BJ (cell line): Measurements from ENCODE around the gene TBC1D20. TPM values are rescaled to one million over a fixed set of nuclear protein-coding genes. Genes with fewer than 3 reads are reported as not detected.

Source experiments
- CTCF ChIA-PET: fragments of 350-600 bp; formaldehyde crosslinking; extraction: SDS; loops from one replicate; lab custom pipeline; 2021; ENCODE audit warnings: antibody characterized with exemption, inconsistent platforms; lab: Yijun Ruan, JAX
- POLR2A ChIA-PET: fragments of 300-600 bp; sonication (Branson Sonifier 250); formaldehyde crosslinking; extraction: SDS; loops from one replicate; lab custom pipeline; 2021; ENCODE audit warnings: antibody characterized with exemption; lab: Charles Lee
- DNase-seq: peaks from one replicate; pipeline ENCODE4 v3.0.0-alpha.2; 2011; ENCODE audit warnings: low read depth
- H3K27me3 ChIP-seq: 2 replicates; pipeline ENCODE4 v1.6.0; 2011; ENCODE audit warnings: low read length; ENCODE audit not compliant: control insufficient read depth, insufficient read depth
- H3K36me3 ChIP-seq: 2 replicates; pipeline ENCODE4 v1.5.1; 2011; ENCODE audit warnings: low read length; ENCODE audit not compliant: control insufficient read depth, insufficient read depth
- H3K4me3 ChIP-seq: 2 replicates; pipeline ENCODE4 v1.5.1; 2011; ENCODE audit warnings: low read depth, mild to moderate bottlenecking, control low read depth, low read length
- polyA plus RNA-seq: library from polyadenylated mRNA; depleted of rRNA; stranded (reverse); fragments of >200 nt; gene quantifications from 2 replicates; pipeline ENCODE4 v1.2.3, GENCODE V29; 2011
- TF ChIP-seq, protein P1 (sequence below): IDR thresholded peaks from 2 replicates; pipeline ENCODE4 v1.5.1; 2011; ENCODE audit warnings: low read depth, mild to moderate bottlenecking, control low read depth, inconsistent platforms, low read length, moderate library complexity; ENCODE audit not compliant: insufficient read depth

Gene TBC1D20
- polyA plus RNA-seq, 1 experiment = 63.7 TPM

- Histone ChIP-seq H3K27me3 (no peaks in the 10 kb centered on the region), H3K4me3 (no peak overlapping the region), H3K36me3 (no peaks in the 10 kb centered on the region; the same call in 1 of the 2 replicates)
- TF ChIP-seq, protein P1, sequence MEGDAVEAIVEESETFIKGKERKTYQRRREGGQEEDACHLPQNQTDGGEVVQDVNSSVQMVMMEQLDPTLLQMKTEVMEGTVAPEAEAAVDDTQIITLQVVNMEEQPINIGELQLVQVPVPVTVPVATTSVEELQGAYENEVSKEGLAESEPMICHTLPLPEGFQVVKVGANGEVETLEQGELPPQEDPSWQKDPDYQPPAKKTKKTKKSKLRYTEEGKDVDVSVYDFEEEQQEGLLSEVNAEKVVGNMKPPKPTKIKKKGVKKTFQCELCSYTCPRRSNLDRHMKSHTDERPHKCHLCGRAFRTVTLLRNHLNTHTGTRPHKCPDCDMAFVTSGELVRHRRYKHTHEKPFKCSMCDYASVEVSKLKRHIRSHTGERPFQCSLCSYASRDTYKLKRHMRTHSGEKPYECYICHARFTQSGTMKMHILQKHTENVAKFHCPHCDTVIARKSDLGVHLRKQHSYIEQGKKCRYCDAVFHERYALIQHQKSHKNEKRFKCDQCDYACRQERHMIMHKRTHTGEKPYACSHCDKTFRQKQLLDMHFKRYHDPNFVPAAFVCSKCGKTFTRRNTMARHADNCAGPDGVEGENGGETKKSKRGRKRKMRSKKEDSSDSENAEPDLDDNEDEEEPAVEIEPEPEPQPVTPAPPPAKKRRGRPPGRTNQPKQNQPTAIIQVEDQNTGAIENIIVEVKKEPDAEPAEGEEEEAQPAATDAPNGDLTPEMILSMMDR = no peak
- DNase-seq = no peak
- POLR2A ChIA-PET = no interaction called here
- CTCF ChIA-PET = interaction anchor here (0.9 kb wide), 1 partner anchor 30 kb away, joined by 3 read pairs; no protein-coding TSS in a partner anchor
Observed at GRCh38 chr20:472889-473292, 10.6 kb upstream of the TBC1D20 start.

DNA sequence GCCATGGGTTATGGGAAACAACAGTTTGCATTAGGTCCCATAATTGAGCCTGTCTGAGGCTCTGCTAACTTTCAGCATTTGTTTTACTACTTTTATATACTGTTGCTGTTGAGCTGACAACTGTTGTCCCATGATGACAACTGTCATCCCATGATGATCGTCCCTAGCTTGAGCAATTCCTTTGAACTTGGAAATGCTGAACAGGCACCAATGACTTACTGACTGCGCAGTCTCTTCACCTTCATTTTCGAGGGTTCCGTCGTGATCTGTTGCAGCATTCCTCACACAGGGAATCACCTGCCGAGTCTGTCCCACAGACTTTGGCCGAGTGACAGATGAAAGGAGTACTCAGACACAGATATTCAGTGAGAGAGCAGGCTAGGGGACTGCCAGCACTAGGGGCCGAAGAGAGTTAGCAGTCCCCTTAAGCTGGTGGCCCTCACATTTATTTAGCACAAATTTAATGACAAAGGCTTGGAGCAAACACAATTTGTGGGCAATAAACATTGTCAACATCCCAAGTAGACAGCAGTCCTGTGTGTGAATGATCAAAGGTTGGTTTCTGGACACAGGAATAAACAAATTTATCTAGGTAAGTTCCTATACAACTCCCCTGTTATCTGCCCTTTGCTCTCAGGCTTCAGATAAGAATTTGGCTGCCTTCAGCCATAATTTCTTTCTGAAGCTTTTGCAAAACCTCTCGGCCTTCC is 10.0 kb upstream of the TBC1D20 start:
- ChIA-PET POLR2A (interaction anchor here (1.0 kb wide), 1 partner anchor 10 kb away, joined by 4 read pairs; no protein-coding TSS in a partner anchor), CTCF (interaction anchor here (0.9 to 1.3 kb wide), 2 partner anchors 30 to 119 kb away, joined by 3 read pairs; no protein-coding TSS in a partner anchor)
- H3K36me3 ChIP-seq = no peaks in the 10 kb centered on the region; the same call in 1 of the 2 replicates
- no peaks in the 10 kb centered on the region for H3K27me3 ChIP-seq
- H3K4me3 ChIP-seq = no peak overlapping the region
- TF ChIP-seq, protein P1 = no peak
- DNase-seq = no peak

GRCh38 chr20:469746-470490 is 7.6 kb upstream of the TBC1D20 start:
- H3K27me3 ChIP-seq = no peaks in the 10 kb centered on the region
- H3K4me3 ChIP-seq = no peak overlapping the region
- TF ChIP-seq, protein P1 = no peak
- DNase-seq = no peak
- H3K36me3 ChIP-seq = no peaks in the 10 kb centered on the region; the same call in 1 of the 2 replicates
- ChIA-PET CTCF (interaction anchor here (0.9 to 1.1 kb wide), 2 partner anchors 8 to 108 kb away, joined by 4 to 5 read pairs; no protein-coding TSS in a partner anchor), POLR2A (no interaction called here)

- ChIA-PET POLR2A (interaction anchor here (0.6 kb wide), 1 partner anchor 41 kb away, joined by 8 read pairs; no protein-coding TSS in a partner anchor), CTCF (no interaction called here)
- no peak overlapping the region for H3K4me3 ChIP-seq
- no peak for DNase-seq
- TF ChIP-seq, protein P1 = no peak
- H3K36me3 ChIP-seq = no peaks in the 10 kb centered on the region
- no peaks in the 10 kb centered on the region for H3K27me3 ChIP-seq
Observed at GRCh38 chr20:467755-468154, 5.4 kb upstream of the TBC1D20 start.
